ENCODE measurements around the gene NADSYN1. TPM values are rescaled to one million over a fixed set of nuclear protein-coding genes. Genes with fewer than 3 reads are reported as not detected.

Gene NADSYN1
- total RNA-seq, 1 experiment from 2014 or later = 58.2 TPM

- CTCF ChIA-PET = no interaction called here
- Histone ChIP-seq H3K27me3 (ENCODE audit: insufficient read depth, low read length) (no peaks in the 10 kb centered on the region), H2AFZ (ENCODE audit: low read depth, low read length, poor library complexity, severe bottlenecking) (no peak overlapping the region), H3K9ac (ENCODE audit: low read length) (no peak overlapping the region), H3K4me2 (ENCODE audit: low read length) (no peak overlapping the region), H3K4me1 (ENCODE audit: control insufficient read depth in 1 of 2, insufficient read depth in 2 of 2, low read length in 2 of 2) (peaks cover 5 to 6% of the 10 kb centered on the region in 2 experiments; a peak in 3 of 4 replicates), H3K4me3 (replicated peaks in 1 of 2; ENCODE audit: low read depth in 1 of 2, low read length in 2 of 2) (no peak overlapping the region), H3K79me2 (ENCODE audit: insufficient read depth, low read length) (no peaks in the 10 kb centered on the region), H3K27ac (ENCODE audit: low read depth, low read length) (no peak overlapping the region), H3K9me2 (ENCODE audit: insufficient read depth) (no peaks in the 10 kb centered on the region), H4K20me1 (ENCODE audit: insufficient read depth) (no peaks in the 10 kb centered on the region), H3K9me3 (ENCODE audit: control insufficient read depth in 1 of 2, insufficient read depth in 1 of 2, low read depth in 1 of 2, low read length in 2 of 2) (no peaks in the 10 kb centered on the region), H3K36me3 (ENCODE audit: control insufficient read depth in 1 of 2, insufficient read depth in 2 of 2, low read length in 2 of 2) (peaks cover 12% of the 10 kb centered on the region in 2 experiments; a peak in 2 of 4 replicates)
- POLR2A ChIA-PET = no interaction called here
- DNase-seq (ENCODE audit: low read depth, low spot score) = no peak
- intact Hi-C loops (cut with micrococcal nuclease) = no loop called here
- BruUV-seq (replicated peaks) = no TSS peak
- ATAC-seq = no peak
- RAD21 ChIA-PET (ENCODE audit: low non-redundant PET in 1 of 2, low total read pairs in 2 of 2, uncharacterized antibody in 2 of 2, unreplicated experiment in 2 of 2) = no interaction called here
- TF ChIP-seq CTCF (IDR thresholded peaks at IDR 0.05 in 2 of 3, conservative IDR thresholded peaks at IDR 0.05 in 1 of 3; ENCODE audit: borderline replicate concordance in 1 of 3, insufficient read depth in 1 of 3, low read depth in 2 of 3, low read length in 2 of 3) (no peak), POLR2AphosphoS5 (IDR thresholded peaks at IDR 0.05; ENCODE audit: low read depth, low read length) (no peak), SP1 (IDR thresholded peaks at IDR 0.05; ENCODE audit: low read depth) (no peak), SIN3A (IDR thresholded peaks at IDR 0.05; ENCODE audit: low read depth) (no peak), JUND (IDR thresholded peaks at IDR 0.05) (no peak), ZNF274 (IDR thresholded peaks at IDR 0.05; ENCODE audit: low read depth, low read length) (no peak), POLR2A (IDR thresholded peaks at IDR 0.05; ENCODE audit: borderline replicate concordance, extremely low read depth, insufficient read depth, insufficient read length) (no peak), ATF3 (IDR thresholded peaks at IDR 0.05) (no peak), ZFX (IDR thresholded peaks at IDR 0.05) (no peak), CEBPB (IDR thresholded peaks at IDR 0.05; ENCODE audit: low read depth) (no peak), TCF7L2 (IDR thresholded peaks at IDR 0.05; ENCODE audit: borderline replicate concordance, extremely low read depth, insufficient read depth, insufficient read length) (no peak), EZH2phosphoT487 (IDR thresholded peaks at IDR 0.05; ENCODE audit: borderline replicate concordance) (no peak), RAD21 (IDR thresholded peaks at IDR 0.05; ENCODE audit: low read depth) (no peak), FOSL1 (IDR thresholded peaks at IDR 0.05; ENCODE audit: low read depth) (no peak), CBX3 (IDR thresholded peaks at IDR 0.05; ENCODE audit: low read depth) (no peak), EZH2 (IDR thresholded peaks at IDR 0.05) (no peak)
- TF ChIP-seq, protein P1, sequence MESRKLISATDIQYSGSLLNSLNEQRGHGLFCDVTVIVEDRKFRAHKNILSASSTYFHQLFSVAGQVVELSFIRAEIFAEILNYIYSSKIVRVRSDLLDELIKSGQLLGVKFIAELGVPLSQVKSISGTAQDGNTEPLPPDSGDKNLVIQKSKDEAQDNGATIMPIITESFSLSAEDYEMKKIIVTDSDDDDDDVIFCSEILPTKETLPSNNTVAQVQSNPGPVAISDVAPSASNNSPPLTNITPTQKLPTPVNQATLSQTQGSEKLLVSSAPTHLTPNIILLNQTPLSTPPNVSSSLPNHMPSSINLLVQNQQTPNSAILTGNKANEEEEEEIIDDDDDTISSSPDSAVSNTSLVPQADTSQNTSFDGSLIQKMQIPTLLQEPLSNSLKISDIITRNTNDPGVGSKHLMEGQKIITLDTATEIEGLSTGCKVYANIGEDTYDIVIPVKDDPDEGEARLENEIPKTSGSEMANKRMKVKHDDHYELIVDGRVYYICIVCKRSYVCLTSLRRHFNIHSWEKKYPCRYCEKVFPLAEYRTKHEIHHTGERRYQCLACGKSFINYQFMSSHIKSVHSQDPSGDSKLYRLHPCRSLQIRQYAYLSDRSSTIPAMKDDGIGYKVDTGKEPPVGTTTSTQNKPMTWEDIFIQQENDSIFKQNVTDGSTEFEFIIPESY (IDR thresholded peaks at IDR 0.05; ENCODE audit: extremely low read depth, insufficient replicate concordance, low read length) = no peak
- TF ChIP-seq, protein P2, sequence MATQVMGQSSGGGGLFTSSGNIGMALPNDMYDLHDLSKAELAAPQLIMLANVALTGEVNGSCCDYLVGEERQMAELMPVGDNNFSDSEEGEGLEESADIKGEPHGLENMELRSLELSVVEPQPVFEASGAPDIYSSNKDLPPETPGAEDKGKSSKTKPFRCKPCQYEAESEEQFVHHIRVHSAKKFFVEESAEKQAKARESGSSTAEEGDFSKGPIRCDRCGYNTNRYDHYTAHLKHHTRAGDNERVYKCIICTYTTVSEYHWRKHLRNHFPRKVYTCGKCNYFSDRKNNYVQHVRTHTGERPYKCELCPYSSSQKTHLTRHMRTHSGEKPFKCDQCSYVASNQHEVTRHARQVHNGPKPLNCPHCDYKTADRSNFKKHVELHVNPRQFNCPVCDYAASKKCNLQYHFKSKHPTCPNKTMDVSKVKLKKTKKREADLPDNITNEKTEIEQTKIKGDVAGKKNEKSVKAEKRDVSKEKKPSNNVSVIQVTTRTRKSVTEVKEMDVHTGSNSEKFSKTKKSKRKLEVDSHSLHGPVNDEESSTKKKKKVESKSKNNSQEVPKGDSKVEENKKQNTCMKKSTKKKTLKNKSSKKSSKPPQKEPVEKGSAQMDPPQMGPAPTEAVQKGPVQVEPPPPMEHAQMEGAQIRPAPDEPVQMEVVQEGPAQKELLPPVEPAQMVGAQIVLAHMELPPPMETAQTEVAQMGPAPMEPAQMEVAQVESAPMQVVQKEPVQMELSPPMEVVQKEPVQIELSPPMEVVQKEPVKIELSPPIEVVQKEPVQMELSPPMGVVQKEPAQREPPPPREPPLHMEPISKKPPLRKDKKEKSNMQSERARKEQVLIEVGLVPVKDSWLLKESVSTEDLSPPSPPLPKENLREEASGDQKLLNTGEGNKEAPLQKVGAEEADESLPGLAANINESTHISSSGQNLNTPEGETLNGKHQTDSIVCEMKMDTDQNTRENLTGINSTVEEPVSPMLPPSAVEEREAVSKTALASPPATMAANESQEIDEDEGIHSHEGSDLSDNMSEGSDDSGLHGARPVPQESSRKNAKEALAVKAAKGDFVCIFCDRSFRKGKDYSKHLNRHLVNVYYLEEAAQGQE (IDR thresholded peaks at IDR 0.05; ENCODE audit: low read depth) = no peak
Measured at GRCh38 chr11:71495286-71496230, 42.6 kb downstream of the NADSYN1 start.

Measured in HCT116 (cell line).